HG03066 (cell line): ENCODE data around the gene PCBP4.
A peak's percentile ranks its signal among the peaks of the same experiment; 100 is the strongest.
"Not testable (repeated sequence)": the region's sequence is repeated elsewhere in the genome, so short reads cannot be mapped to it uniquely, and the experiment has no call there.

ENCODE experiments used
- ATAC-seq: cut with Tn5 transposase; IDR thresholded peaks from one replicate; pipeline ENCODE4 v1.9.1; 2021; ENCODE audit warnings: low read depth; ENCODE audit not compliant: unreplicated experiment

Gene PCBP4

GRCh38 chr3:51995346-51996163, 28.3 kb upstream of the PCBP4 start, which contains the start of gene RPL29:
RPL29 (minus strand) TSS chr3:51995895; CDS start chr3:51995461, 434 bp downstream.
- peak; percentile 92 for ATAC-seq

- ATAC-seq = no peak
Observed at GRCh38 chr3:51994530-51994929, 27.3 kb upstream of the PCBP4 start.

- ATAC-seq = not testable (repeated sequence)
Observed at GRCh38 chr3:51993657-51994056, 26.4 kb upstream of the PCBP4 start.

- no peak for ATAC-seq
Observed at GRCh38 chr3:51992017-51992682, 24.9 kb upstream of the PCBP4 start.

- not testable (repeated sequence) for ATAC-seq
Observed at GRCh38 chr3:51990501-51990971, 23.3 kb upstream of the PCBP4 start.

GRCh38 chr3:51988286-51989146, 21.3 kb upstream of the PCBP4 start:
- no peak for ATAC-seq

GRCh38 chr3:51987568-51987967, 20.3 kb upstream of the PCBP4 start:
- ATAC-seq = no peak

- no peak for ATAC-seq
Observed at GRCh38 chr3:51986010-51986947, 19.0 kb upstream of the PCBP4 start.

GRCh38 chr3:51985063-51985462, 17.8 kb upstream of the PCBP4 start:
- no peak for ATAC-seq

- ATAC-seq = no peak
Observed at GRCh38 chr3:51984269-51984647, 17.0 kb upstream of the PCBP4 start.

GRCh38 chr3:51983578-51984268, 16.5 kb upstream of the PCBP4 start:
- ATAC-seq = no peak

GRCh38 chr3:51982838-51983577, 15.8 kb upstream of the PCBP4 start, which contains the start of gene ACY1:
ACY1 (plus strand) TSS chr3:51983535; CDS start chr3:51984065, 530 bp downstream.
- ATAC-seq = peak; percentile 76

- ATAC-seq = peak; percentile 48
Observed at GRCh38 chr3:51982352-51982837, 15.1 kb upstream of the PCBP4 start.

GRCh38 chr3:51980253-51980652, 13.0 kb upstream of the PCBP4 start:
- ATAC-seq = no peak

- no peak for ATAC-seq
Observed at GRCh38 chr3:51978143-51978502, 10.9 kb upstream of the PCBP4 start.

- no peak for ATAC-seq
Observed at GRCh38 chr3:51977446-51978142, 10.3 kb upstream of the PCBP4 start.

GRCh38 chr3:51975852-51976549, 8.7 kb upstream of the PCBP4 start:
- no peak for ATAC-seq
